HUES64 (cell line): Measurements from ENCODE around the gene KCNC1. TPM values are rescaled to one million over a fixed set of nuclear protein-coding genes. Genes with fewer than 3 reads are reported as not detected.

Experiments used
- H3K27ac ChIP-seq: 2 replicates; pipeline ENCODE4 v1.7.0; 2013; ENCODE audit warnings: low read depth, low read length, inconsistent platforms
- H3K27me3 ChIP-seq: 2 replicates; pipeline ENCODE4 v1.6.1; 2013; ENCODE audit warnings: mild to moderate bottlenecking, low read length; ENCODE audit not compliant: insufficient read depth
- H3K36me3 ChIP-seq: 2 replicates; pipeline ENCODE4 v1.6.1; 2013; ENCODE audit warnings: mild to moderate bottlenecking, low read length; ENCODE audit not compliant: insufficient read depth
- H3K4me1 ChIP-seq: 2 replicates; pipeline ENCODE4 v1.6.1; 2013; ENCODE audit warnings: mild to moderate bottlenecking, low read length, moderate library complexity; ENCODE audit not compliant: insufficient read depth
- H3K4me3 ChIP-seq: 2 replicates; pipeline ENCODE4 v1.5.1; 2013; ENCODE audit warnings: mild to moderate bottlenecking, low read length, moderate library complexity
- H3K9ac ChIP-seq: 2 replicates; pipeline ENCODE4 v1.6.1; 2013; ENCODE audit warnings: mild to moderate bottlenecking, low read depth, low read length
- H3K9me3 ChIP-seq: 2 replicates; pipeline ENCODE4 v1.6.1; 2013; ENCODE audit warnings: low read depth, low read length; ENCODE audit not compliant: insufficient read depth
- WGBS: fragments of 150-250, 120-280 bp; methylation state at CpG from one replicate; pipeline ENCODE4 v1.1.7; 2013; ENCODE audit warnings: missing lambda C conversion rate; 5-methylcytosine and 5-hydroxymethylcytosine counted together
- polyA plus RNA-seq, 2 experiments: library from polyadenylated mRNA; stranded (reverse); fragments of 50-300 nt; gene quantifications; one replicate each; pipeline ENCODE4 v1.2.3, GENCODE V29; 2013

The KCNC1 gene
- polyA plus RNA-seq (2013, experiment 1 of 2): 0.25 TPM
- 0.25 TPM for polyA plus RNA-seq (2013, experiment 2 of 2)

GRCh38 chr11:17734418-17734911, at the start of gene KCNC1:
KCNC1 (plus strand) TSS chr11:17734781; CDS start chr11:17736003, 1,222 bp downstream.
- Histone ChIP-seq H3K4me1 (peaks cover 6% of the 10 kb centered on the region), H3K27me3 (peaks cover 79% of the 10 kb centered on the region), H3K36me3 (no peaks in the 10 kb centered on the region), H3K9me3 (no peaks in the 10 kb centered on the region), H3K4me3 (peak within 1 kb of the TSS; percentile 46), H3K9ac (no peak within 1 kb of the TSS), H3K27ac (no peak within 1 kb of the TSS)
- 1% methylated on average over 66 of the region's 66 CpGs for WGBS

GRCh38 chr11:17686231-17686980, 48.2 kb upstream of the KCNC1 start:
- H3K4me1 ChIP-seq: peaks cover 4% of the 10 kb centered on the region; the same call in 1 of the 2 replicates
- H3K36me3 ChIP-seq: no peaks in the 10 kb centered on the region
- H3K27ac ChIP-seq: no peak overlapping the region
- no peak overlapping the region for H3K4me3 ChIP-seq
- 78% methylated on average over 8 of the region's 8 CpGs for WGBS
- H3K9me3 ChIP-seq: no peaks in the 10 kb centered on the region
- H3K9ac ChIP-seq: no peak overlapping the region
- H3K27me3 ChIP-seq: peaks cover 28% of the 10 kb centered on the region; the same call in 1 of the 2 replicates

GRCh38 chr11:17687946-17688670, 46.5 kb upstream of the KCNC1 start:
- 94% methylated on average over 18 of the region's 18 CpGs for WGBS
- H3K4me3 ChIP-seq: no peak overlapping the region
- peaks cover 4% of the 10 kb centered on the region; the same call in 1 of the 2 replicates for H3K4me1 ChIP-seq
- no peaks in the 10 kb centered on the region for H3K36me3 ChIP-seq
- no peaks in the 10 kb centered on the region for H3K9me3 ChIP-seq
- H3K27me3 ChIP-seq: peaks cover 45% of the 10 kb centered on the region
- H3K27ac ChIP-seq: no peak overlapping the region
- H3K9ac ChIP-seq: no peak overlapping the region

GRCh38 chr11:17691550-17691949, 43.0 kb upstream of the KCNC1 start:
- no peaks in the 10 kb centered on the region for H3K4me1 ChIP-seq
- no peaks in the 10 kb centered on the region for H3K9me3 ChIP-seq
- no peak overlapping the region for H3K9ac ChIP-seq
- no peak overlapping the region for H3K27ac ChIP-seq
- WGBS: 88% methylated on average over 2 of the region's 2 CpGs
- H3K4me3 ChIP-seq: no peak overlapping the region
- no peaks in the 10 kb centered on the region for H3K36me3 ChIP-seq
- peaks cover 68% of the 10 kb centered on the region for H3K27me3 ChIP-seq

GRCh38 chr11:17691976-17692375, 42.6 kb upstream of the KCNC1 start:
- no peak overlapping the region for H3K27ac ChIP-seq
- H3K9ac ChIP-seq: no peak overlapping the region
- WGBS: 62% methylated on average over 10 of the region's 10 CpGs
- H3K9me3 ChIP-seq: no peaks in the 10 kb centered on the region
- no peak overlapping the region for H3K4me3 ChIP-seq
- no peaks in the 10 kb centered on the region for H3K4me1 ChIP-seq
- peaks cover 72% of the 10 kb centered on the region for H3K27me3 ChIP-seq
- no peaks in the 10 kb centered on the region for H3K36me3 ChIP-seq

- Histone ChIP-seq H3K9ac (no peak overlapping the region), H3K9me3 (no peaks in the 10 kb centered on the region), H3K27ac (no peak overlapping the region), H3K4me3 (no peak overlapping the region), H3K27me3 (peaks cover 82% of the 10 kb centered on the region), H3K36me3 (no peaks in the 10 kb centered on the region), H3K4me1 (no peaks in the 10 kb centered on the region)
- WGBS: 93% methylated on average over 7 of the region's 7 CpGs
Observed at GRCh38 chr11:17692931-17693330, 41.6 kb upstream of the KCNC1 start.

GRCh38 chr11:17693531-17693930, 41.0 kb upstream of the KCNC1 start:
- WGBS: 79% methylated on average over 4 of the region's 4 CpGs
- Histone ChIP-seq H3K4me1 (no peaks in the 10 kb centered on the region), H3K9ac (no peak overlapping the region), H3K4me3 (no peak overlapping the region), H3K36me3 (no peaks in the 10 kb centered on the region), H3K27ac (no peak overlapping the region), H3K9me3 (no peaks in the 10 kb centered on the region), H3K27me3 (peaks cover 86% of the 10 kb centered on the region)

- Histone ChIP-seq H3K9ac (no peak overlapping the region), H3K27me3 (peaks cover 79% of the 10 kb centered on the region), H3K36me3 (no peaks in the 10 kb centered on the region), H3K4me3 (no peak overlapping the region), H3K9me3 (no peaks in the 10 kb centered on the region), H3K27ac (no peak overlapping the region), H3K4me1 (no peaks in the 10 kb centered on the region)
- WGBS: 92% methylated on average over 10 of the region's 10 CpGs
Observed at GRCh38 chr11:17694494-17695110, 40.0 kb upstream of the KCNC1 start.

GRCh38 chr11:17695454-17696441, 38.8 kb upstream of the KCNC1 start:
- Histone ChIP-seq H3K4me3 (peak overlapping the region; percentile 34), H3K27ac (no peak overlapping the region), H3K36me3 (no peaks in the 10 kb centered on the region), H3K9me3 (no peaks in the 10 kb centered on the region), H3K9ac (no peak overlapping the region), H3K4me1 (no peaks in the 10 kb centered on the region), H3K27me3 (peaks cover 76% of the 10 kb centered on the region)
- 15% methylated on average over 68 of the region's 68 CpGs for WGBS

- H3K36me3 ChIP-seq: no peaks in the 10 kb centered on the region
- H3K9ac ChIP-seq: no peak overlapping the region
- H3K27me3 ChIP-seq: peaks cover 68% of the 10 kb centered on the region
- 87% methylated on average over 5 of the region's 5 CpGs for WGBS
- no peaks in the 10 kb centered on the region for H3K4me1 ChIP-seq
- H3K4me3 ChIP-seq: no peak overlapping the region
- H3K27ac ChIP-seq: no peak overlapping the region
- H3K9me3 ChIP-seq: no peaks in the 10 kb centered on the region
Observed at GRCh38 chr11:17696741-17697140, 37.8 kb upstream of the KCNC1 start.
